GM18499 (cell line): ENCODE data around the gene KDM4B.

Experiments used
- ATAC-seq: cut with Tn5 transposase; IDR thresholded peaks from one replicate; pipeline ENCODE4 v1.9.1; 2021; ENCODE audit warnings: moderate number of reproducible peaks; ENCODE audit not compliant: insufficient read depth, unreplicated experiment

KDM4B gene

DNA sequence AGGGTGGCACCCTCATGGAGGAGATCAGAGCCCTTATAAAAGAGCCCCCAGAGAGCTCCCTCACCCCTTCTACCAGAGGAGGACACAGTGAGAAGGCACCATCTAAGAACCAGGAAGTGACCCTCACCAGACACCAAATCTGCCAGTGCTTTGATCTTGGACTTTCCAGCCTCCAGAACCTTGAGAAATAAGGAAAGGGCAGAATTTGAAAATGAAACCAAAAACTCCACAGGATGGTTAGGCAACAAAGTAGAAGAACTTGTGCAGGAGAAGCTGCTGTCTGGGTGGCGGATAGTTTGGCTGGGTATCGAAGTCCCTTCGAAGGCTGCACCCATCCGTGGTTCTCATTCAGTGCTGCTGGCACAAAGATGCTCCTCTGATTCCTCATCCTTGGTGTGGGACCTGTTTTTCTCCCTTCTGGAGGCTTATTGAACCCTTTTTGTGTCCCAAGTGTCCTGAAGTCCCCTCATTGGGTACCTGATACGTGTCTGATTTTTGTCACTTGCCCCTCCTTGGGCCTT, 130.8 kb downstream of the KDM4B start:
- ATAC-seq, result no peak

DNA sequence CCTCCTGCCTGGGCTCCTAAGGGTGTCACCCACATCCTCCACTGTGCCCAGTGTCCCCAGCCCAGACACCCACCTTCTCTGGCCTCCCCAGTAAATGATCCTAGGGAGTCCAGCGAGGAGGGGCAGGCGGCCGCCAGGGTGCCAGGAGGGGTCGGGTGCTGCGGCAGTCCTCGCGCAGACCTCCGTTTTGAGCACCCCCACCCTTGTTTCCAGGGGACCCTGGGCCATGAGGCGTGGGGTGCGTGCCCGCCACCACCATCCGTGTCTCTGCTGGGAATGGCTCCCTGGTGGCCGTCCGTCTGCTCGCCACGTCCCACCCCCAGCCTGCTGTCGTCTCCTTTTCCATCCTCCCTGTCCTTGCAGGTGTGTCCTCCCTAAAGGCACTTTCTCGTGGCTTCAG, 133.0 kb downstream of the KDM4B start:
- no peak for ATAC-seq

DNA sequence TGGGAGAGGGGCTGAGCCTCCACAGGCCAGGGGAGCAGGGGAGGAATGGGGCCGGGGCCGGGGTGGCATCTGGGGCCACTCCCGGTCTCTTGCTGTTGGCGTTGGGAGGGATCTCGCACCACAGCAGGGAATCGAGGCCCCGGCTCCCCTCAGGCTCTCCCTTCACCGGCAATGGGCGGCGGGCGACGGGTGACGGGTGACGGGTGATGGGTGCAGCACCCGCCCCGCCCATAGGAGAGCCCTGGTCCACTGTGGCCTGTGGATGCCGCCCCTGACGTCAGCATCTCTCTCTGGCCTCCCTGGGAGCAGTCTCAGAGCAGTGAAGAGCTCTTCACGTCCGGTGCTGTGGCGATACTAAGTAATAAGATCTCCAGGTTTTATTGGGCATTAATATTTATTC, 133.6 kb downstream of the KDM4B start:
- ATAC-seq, result no peak

DNA sequence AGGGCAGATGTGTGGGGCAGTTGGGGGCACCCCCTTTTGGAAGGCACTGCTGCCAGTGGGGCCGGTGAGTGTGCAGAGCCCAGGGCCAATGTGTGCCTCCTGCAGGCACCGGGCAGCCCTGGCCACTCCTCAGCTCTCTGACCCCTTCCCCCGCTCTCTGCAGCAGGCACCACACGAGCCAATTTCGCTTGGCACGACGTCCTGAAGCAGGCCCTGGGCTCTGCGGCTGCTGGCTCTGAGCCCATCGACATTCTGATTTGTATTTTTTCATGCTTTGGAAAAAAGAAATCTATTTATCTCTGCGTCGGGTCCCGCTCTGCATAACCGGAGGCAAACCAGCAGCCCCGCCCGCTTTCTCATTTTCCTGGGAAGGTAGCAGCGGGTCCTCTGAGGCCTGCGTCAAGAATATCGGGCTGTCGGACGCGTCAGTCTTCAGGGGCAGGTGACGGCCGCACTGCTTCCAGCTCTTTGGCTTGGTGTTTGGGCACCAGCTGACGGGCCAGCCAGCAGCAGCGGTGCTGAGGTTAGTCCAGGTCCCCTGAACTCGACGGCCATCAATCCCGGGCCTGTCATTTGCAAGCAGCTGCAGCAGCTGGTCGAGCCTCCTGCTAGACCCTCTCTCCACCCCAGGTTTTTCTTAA, 134.3 kb downstream of the KDM4B start:
- ATAC-seq, result no peak

DNA sequence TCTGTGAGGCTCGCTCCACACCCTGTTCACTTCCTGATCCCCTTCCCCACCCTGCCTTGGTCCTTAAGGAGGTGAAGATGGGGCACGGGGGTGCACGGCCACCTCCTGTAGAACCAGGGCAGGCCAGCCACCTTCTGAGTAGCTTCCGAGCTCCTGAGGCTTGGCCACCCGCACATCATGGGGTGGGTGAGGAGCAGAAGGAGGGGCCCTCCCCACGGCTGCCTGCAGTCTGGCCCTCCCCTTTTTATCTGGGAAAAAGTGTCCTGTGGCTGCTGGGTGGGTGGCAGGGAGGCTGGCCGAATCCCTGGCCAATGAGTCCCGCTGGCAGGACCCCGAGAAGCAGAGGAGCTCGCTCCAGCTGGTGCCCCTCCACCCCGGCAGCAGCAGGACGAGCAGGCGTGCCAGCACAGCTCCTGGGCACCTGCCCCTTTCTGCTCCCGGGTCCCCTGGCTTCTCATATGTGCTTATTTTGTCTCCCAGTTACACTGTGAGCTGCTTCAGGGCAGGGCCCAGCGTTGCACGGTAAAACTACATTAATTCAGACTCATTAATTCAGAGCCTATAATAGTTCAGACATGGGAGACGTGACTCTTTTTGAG, 135.0 kb downstream of the KDM4B start:
- ATAC-seq, result no peak

DNA sequence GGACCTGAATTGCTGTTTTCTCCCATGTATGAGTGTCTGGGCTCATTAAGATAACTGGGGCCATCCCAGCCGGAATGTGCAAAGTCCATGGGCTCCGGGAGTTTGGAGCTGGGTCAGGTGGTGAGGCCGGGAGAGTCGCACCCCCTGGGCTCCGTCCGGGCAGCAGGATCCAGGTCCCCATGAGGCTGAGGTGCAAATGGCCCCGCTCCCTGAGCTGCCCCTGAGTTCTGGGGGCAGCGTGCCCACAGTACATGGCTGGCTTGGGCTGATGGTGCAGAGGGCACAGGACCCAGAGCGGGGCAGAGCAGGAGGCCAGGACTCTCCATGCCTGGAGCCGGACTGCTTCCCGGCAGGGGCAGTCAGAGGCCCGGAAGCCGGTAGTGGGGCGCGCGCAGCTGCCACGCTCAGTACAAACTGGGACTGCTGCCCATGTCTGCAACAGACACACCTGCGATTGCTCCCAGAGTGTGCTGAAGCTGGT, 136.0 kb downstream of the KDM4B start:
- no peak for ATAC-seq

DNA sequence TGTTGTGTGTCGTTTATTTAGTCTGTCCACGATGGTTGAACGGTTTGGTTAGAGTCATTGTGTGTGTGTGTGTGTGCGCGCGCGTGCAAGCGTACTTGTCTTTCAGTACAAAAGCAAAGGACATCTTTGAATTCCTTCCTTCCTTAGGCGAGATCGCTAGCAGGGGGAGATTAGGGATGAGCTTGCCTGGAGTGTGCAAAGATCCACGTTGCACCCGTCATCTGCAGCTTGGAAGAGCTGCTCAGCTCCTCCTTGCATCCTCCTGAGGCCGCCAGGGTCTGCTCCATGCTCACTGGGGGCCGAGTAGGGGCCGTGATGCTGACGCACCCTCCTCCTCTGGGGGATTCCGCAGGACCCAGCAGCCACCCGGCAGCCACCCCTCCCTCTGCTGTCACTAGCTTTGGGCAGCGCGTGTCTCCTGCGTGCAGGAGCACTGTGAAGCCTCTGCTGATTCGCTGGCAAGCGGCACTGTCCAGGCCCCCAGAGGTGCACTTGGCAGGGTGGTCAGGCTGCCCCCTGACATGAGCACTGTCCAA, 137.3 kb downstream of the KDM4B start:
- no peak for ATAC-seq

DNA sequence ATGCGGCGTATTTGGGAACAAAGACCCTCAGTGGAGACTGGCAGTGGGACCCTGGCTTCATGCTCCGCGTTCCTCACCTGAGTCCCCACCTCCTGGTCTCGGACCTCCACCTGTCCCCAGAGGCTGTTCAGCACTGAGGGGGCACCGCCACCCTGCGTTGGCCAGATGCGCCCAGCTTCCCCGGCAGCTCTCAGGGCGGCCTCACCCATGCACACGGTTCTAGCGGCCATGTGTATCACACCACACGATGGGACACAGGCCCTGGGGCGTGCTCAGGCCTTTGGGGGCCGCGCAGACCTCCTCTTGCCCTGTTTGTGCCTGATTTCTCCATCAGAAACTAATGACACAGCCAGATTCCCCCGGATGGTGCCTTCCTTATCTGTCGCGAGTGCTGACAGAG, 138.1 kb downstream of the KDM4B start:
- no peak for ATAC-seq

DNA sequence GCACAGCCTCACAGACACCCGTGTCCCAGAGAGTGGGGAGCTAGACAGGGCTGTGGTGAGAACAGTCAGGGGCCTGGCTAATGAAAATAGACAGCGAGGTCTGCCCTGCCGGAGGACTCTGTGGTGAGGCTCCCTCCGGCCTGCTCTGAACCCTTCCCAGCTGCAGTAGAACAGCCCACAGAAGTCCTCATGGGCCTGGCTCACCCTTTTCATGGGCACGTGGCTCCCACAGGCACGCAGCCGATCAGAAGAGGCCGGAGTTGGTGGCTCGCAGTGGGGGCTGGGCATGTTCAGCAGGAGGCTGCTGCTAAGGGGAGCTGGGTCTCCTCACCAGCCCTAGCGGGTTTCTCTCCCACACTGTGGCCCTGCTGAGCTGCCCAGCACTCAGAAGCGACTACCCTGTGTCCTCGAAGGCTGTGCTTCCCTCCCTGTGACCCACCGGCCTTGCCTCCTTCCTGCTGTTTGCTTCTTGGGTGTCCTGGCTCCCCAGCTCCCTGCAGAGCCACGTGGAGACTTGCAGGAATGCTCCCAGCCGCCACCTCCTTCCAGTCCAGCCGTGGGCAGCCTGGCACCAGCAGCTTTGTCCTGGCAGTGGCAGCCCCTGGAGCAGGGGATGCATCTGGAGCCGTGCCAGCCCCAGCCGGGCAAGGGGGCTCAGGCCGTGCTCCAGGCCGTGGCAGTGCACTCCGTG, 138.7 kb downstream of the KDM4B start:
- no peak for ATAC-seq

DNA sequence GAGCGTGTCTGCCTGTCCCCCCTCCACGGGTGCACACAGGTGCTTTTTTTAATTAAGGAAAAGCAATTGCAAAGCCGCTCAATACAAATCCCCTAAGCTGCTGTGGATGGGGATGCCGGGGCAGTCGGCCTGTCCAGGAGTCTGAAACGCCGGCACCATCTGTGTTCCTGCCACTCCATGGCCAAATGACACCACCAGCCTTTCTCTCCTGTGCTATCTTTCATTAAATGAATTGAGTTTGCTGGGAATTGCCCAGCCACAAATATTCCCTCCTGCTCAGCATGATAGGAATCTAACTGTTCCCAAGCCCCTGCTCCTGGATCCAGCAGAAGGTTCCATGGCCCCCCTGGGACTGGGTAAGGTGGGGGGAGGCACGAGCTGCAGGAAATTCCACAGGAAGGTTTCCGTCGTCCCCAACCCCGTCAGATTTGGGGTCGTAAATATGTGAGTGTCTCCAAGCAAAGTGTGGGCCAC, 139.2 kb downstream of the KDM4B start:
- no peak for ATAC-seq

DNA sequence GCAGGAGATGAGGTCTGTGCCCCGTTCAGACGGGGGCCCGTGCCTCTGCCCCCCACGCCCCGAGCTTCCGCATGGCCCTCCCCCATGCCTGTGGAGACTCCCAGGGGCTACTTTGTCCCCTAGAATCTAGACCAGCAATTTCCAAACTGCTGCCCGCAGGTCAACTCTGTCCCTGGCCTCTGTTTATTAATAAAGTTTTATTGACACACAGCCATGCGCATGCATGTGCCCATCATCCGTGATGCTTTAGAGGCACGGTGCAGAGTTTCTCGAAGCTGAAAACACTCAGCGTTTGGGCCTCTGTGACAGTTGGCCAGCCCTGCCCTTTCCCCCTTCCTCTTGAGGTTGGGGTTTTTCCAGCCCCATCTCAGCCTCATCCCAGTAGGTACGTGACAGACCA, 140.0 kb downstream of the KDM4B start:
- no peak for ATAC-seq

DNA sequence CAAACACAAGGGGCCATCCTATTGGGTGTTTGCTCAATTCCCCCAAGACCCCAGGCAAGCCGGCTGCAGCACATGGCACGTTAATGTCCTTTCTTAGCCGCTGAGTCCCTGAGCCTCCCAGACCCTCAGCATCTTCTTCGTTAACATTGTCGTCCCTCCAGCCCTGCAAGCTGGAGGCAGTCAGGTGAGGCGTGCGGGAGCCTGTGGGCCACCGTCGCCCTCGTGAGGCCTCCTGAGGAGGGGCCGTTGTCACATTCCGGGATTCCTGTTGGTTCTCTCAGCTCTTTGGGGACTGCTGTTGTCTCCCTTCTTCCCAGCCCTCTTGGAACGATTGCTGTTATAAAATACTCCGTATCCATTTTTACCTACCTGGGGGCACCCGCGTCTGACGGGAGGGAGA, 140.6 kb downstream of the KDM4B start:
- no peak for ATAC-seq

DNA sequence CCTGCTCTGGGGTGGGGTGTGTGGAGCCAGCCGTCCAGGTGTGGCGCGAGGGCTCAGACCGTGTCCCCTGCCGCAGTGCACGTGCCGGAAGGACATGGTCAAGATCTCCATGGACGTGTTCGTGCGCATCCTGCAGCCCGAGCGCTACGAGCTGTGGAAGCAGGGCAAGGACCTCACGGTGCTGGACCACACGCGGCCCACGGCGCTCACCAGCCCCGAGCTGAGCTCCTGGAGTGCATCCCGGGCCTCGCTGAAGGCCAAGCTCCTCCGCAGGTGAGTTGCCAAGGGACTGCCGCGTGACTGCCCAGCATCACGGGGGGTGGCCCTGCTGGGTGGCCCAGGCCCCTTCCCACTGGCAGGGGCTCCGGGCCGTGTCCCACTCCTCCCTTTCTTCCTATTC, 141.6 kb downstream of the KDM4B start:
- no peak for ATAC-seq

DNA sequence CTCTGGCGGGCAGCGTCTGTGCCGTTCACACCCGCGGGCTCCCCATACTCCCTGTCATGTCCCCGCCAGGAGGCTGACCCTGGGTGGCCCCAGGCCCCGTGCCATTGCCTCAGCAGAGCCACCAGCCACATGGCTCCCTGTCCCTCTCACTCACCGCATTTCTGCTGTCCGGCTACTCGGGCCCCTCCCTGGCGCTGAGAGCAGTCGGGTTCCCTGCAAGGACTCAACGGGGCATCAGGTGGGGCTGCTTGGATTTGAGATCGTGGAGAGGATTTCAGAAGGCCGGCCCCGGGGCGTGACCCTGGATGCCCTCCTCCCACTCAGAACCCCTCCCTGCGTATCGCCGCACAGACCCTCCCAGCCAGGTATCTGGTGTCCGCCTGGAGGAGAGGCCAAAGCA, 142.1 kb downstream of the KDM4B start:
- no peak for ATAC-seq

DNA sequence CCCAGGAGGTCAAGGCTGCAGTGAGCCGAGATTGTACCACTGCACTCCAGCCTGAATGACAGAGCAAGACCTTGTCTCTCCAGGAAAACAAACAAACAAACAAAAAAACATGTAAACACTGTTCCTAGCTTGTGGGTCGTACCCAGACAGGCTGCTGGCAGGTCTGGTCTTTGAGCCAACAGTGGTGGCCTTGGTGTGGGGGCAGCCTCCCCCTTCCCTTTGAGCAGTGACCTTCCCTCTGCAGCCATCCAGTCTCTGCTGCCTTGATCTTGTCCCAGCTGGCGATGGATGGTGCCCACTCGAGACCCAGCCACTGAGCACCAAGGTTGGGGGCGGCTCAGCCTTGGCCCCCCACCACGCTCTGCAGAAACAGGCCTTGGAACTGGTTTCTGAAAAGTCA, 143.3 kb downstream of the KDM4B start:
- ATAC-seq, result no peak

DNA sequence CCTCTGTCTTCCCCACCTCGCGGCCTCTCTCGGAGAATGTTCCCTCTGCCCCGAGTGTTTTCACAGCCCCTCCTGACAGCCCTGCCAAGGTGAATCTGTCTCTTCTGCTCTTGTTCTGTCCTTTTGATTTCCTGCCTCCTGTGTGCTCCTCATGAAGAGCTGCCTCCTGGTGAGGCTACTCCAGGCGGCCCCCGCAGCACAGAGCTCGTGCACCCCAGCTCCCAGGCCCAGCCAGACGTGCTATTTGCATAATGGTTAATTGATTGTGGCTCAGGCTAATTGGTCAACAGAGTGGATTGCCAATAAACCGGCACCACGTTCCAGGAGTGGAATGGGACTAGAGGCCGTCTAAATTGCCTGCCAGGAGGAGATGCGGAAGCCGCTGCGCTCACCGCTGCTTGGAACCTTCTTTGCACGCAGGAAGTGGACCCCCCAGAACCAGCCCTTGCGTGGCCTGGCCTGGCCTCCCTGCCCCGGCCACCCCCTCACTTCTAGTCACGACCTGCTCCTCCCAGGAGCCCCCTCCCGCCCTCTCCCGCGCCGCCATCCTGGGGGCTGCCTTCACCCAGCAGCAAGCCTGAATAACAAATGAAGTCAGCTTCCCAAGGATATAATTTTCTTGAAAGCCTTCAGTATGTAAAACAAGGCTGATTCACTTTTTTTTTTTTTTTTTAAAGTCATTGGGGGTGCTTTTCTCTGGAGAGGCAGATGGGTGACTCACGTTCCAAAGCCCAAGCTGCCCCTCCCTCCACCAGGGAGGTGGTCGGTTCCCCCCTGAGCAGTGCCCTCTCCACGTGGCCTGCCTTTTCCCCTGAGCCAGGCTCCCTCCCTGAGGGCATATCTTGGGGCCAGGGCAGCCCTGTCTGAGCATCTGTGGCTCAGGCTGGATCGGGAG, 144.0 kb downstream of the KDM4B start:
- ATAC-seq, result no peak

DNA sequence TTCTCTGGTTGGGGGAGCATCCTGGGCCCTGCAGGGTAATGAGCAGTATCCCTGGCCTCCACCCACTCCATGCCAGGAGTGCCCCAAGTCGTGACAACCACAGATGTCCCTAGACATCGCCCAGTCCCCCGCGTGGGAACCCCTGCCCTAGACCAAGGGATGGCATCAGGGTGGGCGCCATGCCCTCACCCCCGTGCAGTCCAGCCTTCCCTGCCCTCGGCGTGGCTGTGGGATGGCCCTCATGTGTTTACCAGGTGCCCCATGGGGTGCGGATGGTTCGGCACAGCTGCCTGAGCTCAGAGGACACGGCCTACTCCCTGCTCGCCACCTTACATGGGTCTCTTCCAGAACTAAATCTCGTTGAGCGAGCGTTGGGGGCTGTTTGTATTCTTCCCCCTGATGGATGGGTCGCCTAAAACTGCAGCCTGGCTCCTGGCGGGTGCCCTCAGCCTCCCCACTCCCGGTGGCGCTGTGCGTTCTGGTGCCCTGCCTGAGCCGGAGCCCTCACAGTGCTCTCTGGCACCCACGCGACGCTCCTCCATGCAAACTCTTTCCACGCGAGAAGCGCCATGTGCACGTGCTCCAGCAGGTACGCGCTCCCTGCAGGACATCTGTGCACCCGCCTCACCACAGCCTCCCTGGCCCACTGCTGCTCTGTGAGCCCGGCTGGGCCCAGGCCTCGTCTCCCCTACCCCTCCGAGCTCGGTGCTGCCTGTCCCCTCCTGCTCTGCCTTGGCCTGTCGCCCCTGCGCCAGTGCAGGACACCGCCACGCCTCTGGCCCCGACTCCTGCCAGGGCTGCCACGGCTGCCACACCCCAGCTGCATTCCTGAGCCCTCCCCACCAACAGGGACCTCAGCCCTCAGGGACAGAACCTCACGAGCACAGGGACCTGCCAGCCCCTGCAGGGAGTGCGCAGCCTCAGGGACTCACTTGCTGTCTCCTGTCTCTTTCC, 145.0 kb downstream of the KDM4B start:
- ATAC-seq, result no peak

DNA sequence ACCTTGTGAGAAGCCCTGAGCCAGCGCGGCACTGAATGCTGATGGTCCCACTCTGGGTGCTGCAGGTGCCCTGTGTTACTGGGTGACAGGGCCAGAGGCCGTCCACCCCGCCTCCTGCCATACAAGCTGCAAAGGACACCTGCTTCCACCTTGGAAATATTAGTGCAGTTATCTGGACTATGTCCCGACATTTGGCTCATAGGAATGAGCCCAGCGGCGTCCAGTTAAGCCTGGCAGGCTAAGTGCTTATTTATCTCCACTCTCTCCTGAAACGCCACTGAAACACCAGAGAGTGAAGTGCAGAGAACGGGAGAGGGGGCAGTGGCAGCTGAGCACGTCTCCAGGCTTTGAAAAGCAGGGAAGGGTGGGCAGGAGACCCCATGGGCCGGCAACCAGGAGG, 145.8 kb downstream of the KDM4B start:
- no peak for ATAC-seq

DNA sequence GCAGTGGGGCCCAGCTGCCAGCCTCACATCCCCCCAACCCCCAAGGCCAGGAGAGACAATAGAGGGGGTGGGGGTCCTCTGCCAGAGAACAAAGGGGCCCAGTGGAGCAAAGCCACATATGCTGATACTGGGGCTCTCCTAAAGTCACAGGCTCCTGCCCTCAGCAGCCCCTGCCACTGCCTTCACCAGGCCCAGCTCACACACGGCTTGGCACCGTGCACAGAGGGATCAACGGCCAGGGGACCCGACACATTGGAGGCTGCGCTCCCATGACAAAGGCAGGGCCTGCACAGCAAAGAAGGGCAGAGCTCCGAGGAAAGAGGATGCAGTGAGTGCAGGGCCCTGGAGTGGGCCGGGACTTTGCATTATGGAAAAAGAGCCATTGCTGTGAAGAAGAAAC, 146.4 kb downstream of the KDM4B start:
- ATAC-seq, result no peak
